GM12878 (cell line): ENCODE data around the gene CYYR1. TPM values are rescaled to one million over a fixed set of nuclear protein-coding genes. Genes with fewer than 3 reads are reported as not detected.

Source experiments
- ATAC-seq: fragments of 200-7000 bp; cut with Tn5 transposase; 3 replicates; pipeline ENCODE4 v1.9.1; 2020; ENCODE audit warnings: mild to moderate bottlenecking, moderate library complexity
- BruUV-seq: library from RNA; stranded (reverse); fragments of 400-500 nt; replicated peaks from 2 replicates; lab custom pipeline; 2021; lab: Mats Ljungman, UMichigan
- CTCF ChIA-PET: fragments of 300-600 bp; sonication (Branson Sonifier 250); formaldehyde crosslinking; extraction: SDS; loops from one replicate; lab custom pipeline; 2021; ENCODE audit warnings: inconsistent platforms; lab: Yijun Ruan, JAX
- POLR2A ChIA-PET: fragments of 350-600 bp; formaldehyde crosslinking; extraction: SDS; loops from one replicate; lab custom pipeline; 2021; ENCODE audit warnings: inconsistent platforms; lab: Charles Lee
- RAD21 ChIA-PET: fragments of 300-600 bp; sonication (Branson Sonifier 250); formaldehyde crosslinking; loops from one replicate; lab custom pipeline; 2023; ENCODE audit warnings: antibody characterized with exemption; ENCODE audit not compliant: unreplicated experiment; lab: Charles Lee
- SMC1A ChIA-PET: fragments of 300-600 bp; sonication (Branson Sonifier 250); formaldehyde crosslinking; loops from one replicate; lab custom pipeline; 2023; ENCODE audit not compliant: unreplicated experiment, uncharacterized antibody; lab: Charles Lee
- DNase-seq: peaks from one replicate; pipeline ENCODE4 v3.0.0-alpha.2; 2011; ENCODE audit warnings: low read depth, low spot score
- FAIRE-seq: peaks from 3 replicates; lab custom pipeline; 2011; peaks lifted over from hg19 to GRCh38; lab: Jason Lieb, UNC
- H2AFZ ChIP-seq: 2 replicates; pipeline ENCODE4 v1.6.0; 2011; ENCODE audit warnings: low read depth, low read length, control low read depth; ENCODE audit not compliant: control insufficient read depth
- H3K27ac ChIP-seq: 2 replicates; pipeline ENCODE4 v1.5.1; 2011; ENCODE audit warnings: control low read depth; ENCODE audit not compliant: control insufficient read depth, insufficient read depth
- H3K27me3 ChIP-seq, 2 experiments: replicated peaks in 1 of 2; 2 replicates each; pipeline versions ENCODE4 v1.6.0 to v1.6.1; 2011; ENCODE audit warnings: low read length in 1 of 2; ENCODE audit not compliant: control insufficient read depth in 2 of 2, insufficient read depth in 2 of 2
- H3K36me3 ChIP-seq, 2 experiments: 2 replicates each; pipeline ENCODE4 v1.5.1; 2011; ENCODE audit warnings: low read length in 1 of 2; ENCODE audit not compliant: control insufficient read depth in 2 of 2, insufficient read depth in 2 of 2
- H3K4me1 ChIP-seq: 2 replicates; pipeline ENCODE4 v1.6.1; 2011; ENCODE audit warnings: mild to moderate bottlenecking, low read length, moderate library complexity, mixed read lengths; ENCODE audit not compliant: control insufficient read depth, insufficient read depth
- H3K4me2 ChIP-seq: 2 replicates; pipeline ENCODE4 v1.6.0; 2011; ENCODE audit warnings: control low read depth; ENCODE audit not compliant: control insufficient read depth, insufficient read depth
- H3K4me3 ChIP-seq: fragments of 200-600 bp; sonication (generic); 2 replicates; pipeline ENCODE4 v1.5.1; 2016
- H3K79me2 ChIP-seq: 2 replicates; pipeline ENCODE4 v1.6.0; 2011; ENCODE audit warnings: low read length; ENCODE audit not compliant: control insufficient read depth, insufficient read depth
- H3K9ac ChIP-seq: 2 replicates; pipeline ENCODE4 v1.8.0; 2011; ENCODE audit warnings: low read length, control low read depth, mixed read lengths; ENCODE audit not compliant: control insufficient read depth, insufficient read depth
- H3K9me3 ChIP-seq: replicated peaks from 3 replicates; pipeline ENCODE4 v1.5.1; 2011; ENCODE audit warnings: mild to moderate bottlenecking, low read length; ENCODE audit not compliant: control insufficient read depth, insufficient read depth
- H4K20me1 ChIP-seq: 2 replicates; pipeline ENCODE4 v1.6.0; 2011; ENCODE audit not compliant: control insufficient read depth, insufficient read depth
- BCL11A ChIP-seq: IDR thresholded peaks from 2 replicates; pipeline ENCODE4 v1.6.1; 2011; ENCODE audit warnings: low read depth, low read length
- POU2F2 ChIP-seq: IDR thresholded peaks from 3 replicates; pipeline ENCODE4 v1.6.1; 2011; ENCODE audit warnings: low read depth, mild to moderate bottlenecking, low read length, borderline replicate concordance
- SMARCA5 ChIP-seq: fragments of 450-650 bp; IDR thresholded peaks from 2 replicates; pipeline ENCODE4 v1.6.1; 2017; ENCODE audit warnings: mild to moderate bottlenecking
- ZNF622 ChIP-seq: fragments of 450-650 bp; IDR thresholded peaks from 2 replicates; pipeline ENCODE4 v1.6.1; 2017; ENCODE audit warnings: mild to moderate bottlenecking, inconsistent platforms
- WGBS: methylation state at CpG from one replicate; pipeline ENCODE4 v1.1.6; 2016; ENCODE audit warnings: low lambda C conversion rate; ENCODE audit not compliant: insufficient replicate concordance, insufficient coverage; ENCODE audit errors: missing lambda C conversion rate; 5-methylcytosine and 5-hydroxymethylcytosine counted together
- in situ Hi-C: fragments of 300-500 bp; cut with MboI; formaldehyde crosslinking; loops from 9 replicates; pipeline ENCODE4 v1.14.3; 2018; ENCODE audit warnings: mixed read lengths
- intact Hi-C: fragments of 100-400 bp; cut with micrococcal nuclease; formaldehyde crosslinking; loops from one replicate; pipeline ENCODE4 v1.14.2; 2022; ENCODE audit not compliant: unreplicated experiment
- polyA plus RNA-seq, 11 experiments: library from polyadenylated mRNA; depleted of rRNA in 4 of 11; unstranded in 6 of 11; stranded (reverse) in 5 of 11; fragments of >200 nt; fragmentation: Nextera tagmentation in 4 of 11; fragmentation: Illumina TruSeq in 1 of 11; extraction: Ambion mirVana in 4 of 11; extraction: Trizol in 1 of 11; gene quantifications; 1 replicate in 1 of 11; 2 replicates in 10 of 11; pipeline versions ENCODE4 v1.2.1 to v1.2.3, GENCODE V29; 2011 to 2016; ENCODE audit warnings: inconsistent platforms in 2 of 11, missing spikeins in 2 of 11, low read depth in 1 of 11
- total RNA-seq, 4 experiments: library from RNA; depleted of rRNA in 3 of 4; stranded (reverse); fragments of >200 nt in 3 of 4; fragmentation: Illumina TruSeq in 1 of 4; extraction: Trizol in 1 of 4; gene quantifications; 2 replicates each; pipeline versions ENCODE4 v1.2.1 to v1.2.3, GENCODE V29; 2013 to 2021
- TF ChIP-seq, protein P1 (sequence below): fragments of 450-650 bp; formaldehyde crosslinking; IDR thresholded peaks from 2 replicates; pipeline ENCODE4 v1.4.0; 2022; ENCODE audit warnings: mild to moderate bottlenecking, moderate library complexity
- TF ChIP-seq, protein P2 (sequence below): IDR thresholded peaks from 2 replicates; pipeline ENCODE4 v1.6.1; 2011; ENCODE audit warnings: borderline replicate concordance, low read depth, mild to moderate bottlenecking, moderate library complexity, low read length; ENCODE audit not compliant: insufficient read depth, poor library complexity, severe bottlenecking
- TF ChIP-seq, protein P3 (sequence below): fragments of 450-650 bp; formaldehyde crosslinking; IDR thresholded peaks from 2 replicates; pipeline ENCODE4 v1.4.0; 2020; ENCODE audit warnings: mild to moderate bottlenecking, moderate library complexity
- TF ChIP-seq, protein P4 (sequence below): IDR thresholded peaks from 2 replicates; pipeline ENCODE4 v1.6.1; 2011; ENCODE audit warnings: low read depth, mild to moderate bottlenecking, low read length, moderate library complexity, borderline replicate concordance; ENCODE audit errors: extremely low read depth
- TF ChIP-seq, protein P5 (sequence below): fragments of 450-650 bp; IDR thresholded peaks from 2 replicates; pipeline ENCODE4 v1.6.1; 2018; ENCODE audit warnings: mild to moderate bottlenecking, low read depth, moderate library complexity; ENCODE audit not compliant: partially characterized antibody

CYYR1 gene
- total and polyA plus RNA-seq, 10 of the 15 experiments (the other 5 are each of a cell fraction or from before 2014, with no cell fraction given): 0.11 to 0.13 TPM; not detected in 8

DNA sequence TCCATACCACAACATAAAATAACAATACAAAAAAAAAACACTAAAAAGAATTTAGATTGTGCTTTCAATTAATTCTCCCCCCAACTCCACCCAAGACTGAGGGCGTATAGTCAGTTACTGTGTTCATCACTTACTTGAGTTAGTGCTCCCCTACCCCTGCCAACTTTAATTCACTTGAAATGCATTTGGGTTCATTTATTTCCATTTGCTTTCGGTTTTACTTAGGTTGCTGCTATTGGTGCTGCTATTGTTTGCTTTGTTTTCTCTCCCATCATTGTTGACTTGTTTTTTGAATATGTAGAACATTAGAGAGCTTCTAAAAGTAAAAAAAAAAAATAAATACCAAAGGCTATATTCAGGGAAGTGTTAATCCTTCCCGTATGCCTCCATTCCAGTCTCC, 10.7 kb upstream of the CYYR1 start:
- no peaks in the 10 kb centered on the region for H4K20me1 ChIP-seq
- H3K4me2 ChIP-seq: no peak overlapping the region
- H3K9me3 ChIP-seq: no peaks in the 10 kb centered on the region
- BruUV-seq: no TSS peak
- no peaks in the 10 kb centered on the region for H3K79me2 ChIP-seq
- RAD21 ChIA-PET: no interaction called here
- DNase-seq (no peak), FAIRE-seq (no peak), ATAC-seq (no peak)
- H2AFZ ChIP-seq: no peak overlapping the region
- H3K4me3 ChIP-seq: no peak overlapping the region
- in situ Hi-C loops (no loop called here), intact Hi-C loops (no loop called here)
- no peak overlapping the region for H3K27ac ChIP-seq
- no peaks in the 10 kb centered on the region for H3K27me3 ChIP-seq
- 13% methylated on average over 3 of the region's 3 CpGs for WGBS
- H3K36me3 ChIP-seq: no peaks in the 10 kb centered on the region
- H3K4me1 ChIP-seq: no peaks in the 10 kb centered on the region
- POLR2A ChIA-PET: no interaction called here
- H3K9ac ChIP-seq: no peak overlapping the region
- CTCF ChIA-PET: no interaction called here
- SMC1A ChIA-PET: no interaction called here
- TF ChIP-seq ZNF622 (no peak), SMARCA5 (no peak), BCL11A (no peak), POU2F2 (no peak)
- TF ChIP-seq, protein P1, sequence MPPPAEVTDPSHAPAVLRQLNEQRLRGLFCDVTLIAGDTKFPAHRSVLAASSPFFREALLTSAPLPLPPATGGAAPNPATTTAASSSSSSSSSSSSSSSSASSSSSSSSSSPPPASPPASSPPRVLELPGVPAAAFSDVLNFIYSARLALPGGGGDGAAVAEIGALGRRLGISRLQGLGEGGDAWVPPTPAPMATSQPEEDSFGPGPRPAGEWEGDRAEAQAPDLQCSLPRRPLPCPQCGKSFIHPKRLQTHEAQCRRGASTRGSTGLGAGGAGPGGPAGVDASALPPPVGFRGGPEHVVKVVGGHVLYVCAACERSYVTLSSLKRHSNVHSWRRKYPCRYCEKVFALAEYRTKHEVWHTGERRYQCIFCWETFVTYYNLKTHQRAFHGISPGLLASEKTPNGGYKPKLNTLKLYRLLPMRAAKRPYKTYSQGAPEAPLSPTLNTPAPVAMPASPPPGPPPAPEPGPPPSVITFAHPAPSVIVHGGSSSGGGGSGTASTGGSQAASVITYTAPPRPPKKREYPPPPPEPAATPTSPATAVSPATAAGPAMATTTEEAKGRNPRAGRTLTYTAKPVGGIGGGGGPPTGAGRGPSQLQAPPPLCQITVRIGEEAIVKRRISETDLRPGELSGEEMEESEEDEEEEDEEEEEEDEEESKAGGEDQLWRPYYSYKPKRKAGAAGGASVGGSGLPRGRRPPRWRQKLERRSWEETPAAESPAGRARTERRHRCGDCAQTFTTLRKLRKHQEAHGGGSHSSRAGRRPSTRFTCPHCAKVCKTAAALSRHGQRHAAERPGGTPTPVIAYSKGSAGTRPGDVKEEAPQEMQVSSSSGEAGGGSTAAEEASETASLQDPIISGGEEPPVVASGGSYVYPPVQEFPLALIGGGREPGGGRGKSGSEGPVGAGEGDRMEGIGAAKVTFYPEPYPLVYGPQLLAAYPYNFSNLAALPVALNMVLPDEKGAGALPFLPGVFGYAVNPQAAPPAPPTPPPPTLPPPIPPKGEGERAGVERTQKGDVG (CRISPR knock-in tag): no peak
- TF ChIP-seq, protein P2, sequence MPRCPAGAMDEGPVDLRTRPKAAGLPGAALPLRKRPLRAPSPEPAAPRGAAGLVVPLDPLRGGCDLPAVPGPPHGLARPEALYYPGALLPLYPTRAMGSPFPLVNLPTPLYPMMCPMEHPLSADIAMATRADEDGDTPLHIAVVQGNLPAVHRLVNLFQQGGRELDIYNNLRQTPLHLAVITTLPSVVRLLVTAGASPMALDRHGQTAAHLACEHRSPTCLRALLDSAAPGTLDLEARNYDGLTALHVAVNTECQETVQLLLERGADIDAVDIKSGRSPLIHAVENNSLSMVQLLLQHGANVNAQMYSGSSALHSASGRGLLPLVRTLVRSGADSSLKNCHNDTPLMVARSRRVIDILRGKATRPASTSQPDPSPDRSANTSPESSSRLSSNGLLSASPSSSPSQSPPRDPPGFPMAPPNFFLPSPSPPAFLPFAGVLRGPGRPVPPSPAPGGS: no peak
- TF ChIP-seq, protein P3, sequence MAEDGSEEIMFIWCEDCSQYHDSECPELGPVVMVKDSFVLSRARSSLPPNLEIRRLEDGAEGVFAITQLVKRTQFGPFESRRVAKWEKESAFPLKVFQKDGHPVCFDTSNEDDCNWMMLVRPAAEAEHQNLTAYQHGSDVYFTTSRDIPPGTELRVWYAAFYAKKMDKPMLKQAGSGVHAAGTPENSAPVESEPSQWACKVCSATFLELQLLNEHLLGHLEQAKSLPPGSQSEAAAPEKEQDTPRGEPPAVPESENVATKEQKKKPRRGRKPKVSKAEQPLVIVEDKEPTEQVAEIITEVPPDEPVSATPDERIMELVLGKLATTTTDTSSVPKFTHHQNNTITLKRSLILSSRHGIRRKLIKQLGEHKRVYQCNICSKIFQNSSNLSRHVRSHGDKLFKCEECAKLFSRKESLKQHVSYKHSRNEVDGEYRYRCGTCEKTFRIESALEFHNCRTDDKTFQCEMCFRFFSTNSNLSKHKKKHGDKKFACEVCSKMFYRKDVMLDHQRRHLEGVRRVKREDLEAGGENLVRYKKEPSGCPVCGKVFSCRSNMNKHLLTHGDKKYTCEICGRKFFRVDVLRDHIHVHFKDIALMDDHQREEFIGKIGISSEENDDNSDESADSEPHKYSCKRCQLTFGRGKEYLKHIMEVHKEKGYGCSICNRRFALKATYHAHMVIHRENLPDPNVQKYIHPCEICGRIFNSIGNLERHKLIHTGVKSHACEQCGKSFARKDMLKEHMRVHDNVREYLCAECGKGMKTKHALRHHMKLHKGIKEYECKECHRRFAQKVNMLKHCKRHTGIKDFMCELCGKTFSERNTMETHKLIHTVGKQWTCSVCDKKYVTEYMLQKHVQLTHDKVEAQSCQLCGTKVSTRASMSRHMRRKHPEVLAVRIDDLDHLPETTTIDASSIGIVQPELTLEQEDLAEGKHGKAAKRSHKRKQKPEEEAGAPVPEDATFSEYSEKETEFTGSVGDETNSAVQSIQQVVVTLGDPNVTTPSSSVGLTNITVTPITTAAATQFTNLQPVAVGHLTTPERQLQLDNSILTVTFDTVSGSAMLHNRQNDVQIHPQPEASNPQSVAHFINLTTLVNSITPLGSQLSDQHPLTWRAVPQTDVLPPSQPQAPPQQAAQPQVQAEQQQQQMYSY: no peak
- TF ChIP-seq, protein P4, sequence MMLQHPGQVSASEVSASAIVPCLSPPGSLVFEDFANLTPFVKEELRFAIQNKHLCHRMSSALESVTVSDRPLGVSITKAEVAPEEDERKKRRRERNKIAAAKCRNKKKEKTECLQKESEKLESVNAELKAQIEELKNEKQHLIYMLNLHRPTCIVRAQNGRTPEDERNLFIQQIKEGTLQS: no peak
- TF ChIP-seq, protein P5, sequence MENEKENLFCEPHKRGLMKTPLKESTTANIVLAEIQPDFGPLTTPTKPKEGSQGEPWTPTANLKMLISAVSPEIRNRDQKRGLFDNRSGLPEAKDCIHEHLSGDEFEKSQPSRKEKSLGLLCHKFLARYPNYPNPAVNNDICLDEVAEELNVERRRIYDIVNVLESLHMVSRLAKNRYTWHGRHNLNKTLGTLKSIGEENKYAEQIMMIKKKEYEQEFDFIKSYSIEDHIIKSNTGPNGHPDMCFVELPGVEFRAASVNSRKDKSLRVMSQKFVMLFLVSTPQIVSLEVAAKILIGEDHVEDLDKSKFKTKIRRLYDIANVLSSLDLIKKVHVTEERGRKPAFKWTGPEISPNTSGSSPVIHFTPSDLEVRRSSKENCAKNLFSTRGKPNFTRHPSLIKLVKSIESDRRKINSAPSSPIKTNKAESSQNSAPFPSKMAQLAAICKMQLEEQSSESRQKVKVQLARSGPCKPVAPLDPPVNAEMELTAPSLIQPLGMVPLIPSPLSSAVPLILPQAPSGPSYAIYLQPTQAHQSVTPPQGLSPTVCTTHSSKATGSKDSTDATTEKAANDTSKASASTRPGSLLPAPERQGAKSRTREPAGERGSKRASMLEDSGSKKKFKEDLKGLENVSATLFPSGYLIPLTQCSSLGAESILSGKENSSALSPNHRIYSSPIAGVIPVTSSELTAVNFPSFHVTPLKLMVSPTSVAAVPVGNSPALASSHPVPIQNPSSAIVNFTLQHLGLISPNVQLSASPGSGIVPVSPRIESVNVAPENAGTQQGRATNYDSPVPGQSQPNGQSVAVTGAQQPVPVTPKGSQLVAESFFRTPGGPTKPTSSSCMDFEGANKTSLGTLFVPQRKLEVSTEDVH: no peak
